ENCODE results near the gene XPA. TPM values are rescaled to one million over a fixed set of nuclear protein-coding genes. Genes with fewer than 3 reads are reported as not detected.

Gene XPA
- total RNA-seq, 2 donors from 2014 or later: 4.9 to 7.3 TPM

DNA sequence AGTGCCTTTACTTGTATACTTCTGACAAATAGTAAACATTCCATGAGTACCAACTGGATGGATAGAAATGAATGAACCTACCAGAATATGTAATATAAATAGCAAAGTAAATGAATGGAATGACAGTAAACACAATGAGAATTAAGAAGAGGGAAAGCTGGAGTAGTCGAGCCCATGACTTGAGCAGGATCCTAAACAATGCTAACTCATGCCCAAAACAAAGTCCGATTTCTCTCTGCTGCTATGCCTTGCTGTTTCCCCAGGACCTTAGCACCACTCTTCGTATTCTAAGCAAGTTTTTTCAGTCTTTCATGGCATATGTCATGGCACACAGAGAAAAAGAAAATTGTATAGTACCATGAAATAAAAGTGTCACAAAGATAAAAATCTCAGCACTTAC, 1.8 kb downstream of the XPA start:
- no peaks in the 10 kb centered on the region for H3K9me3 ChIP-seq (ENCODE audit: control insufficient read depth, low read length)
- Mint-ChIP-seq H3K27me3 (ENCODE audit: insufficient read depth) (peaks cover 4% of the 10 kb centered on the region), H3K36me3 (ENCODE audit: low read depth) (peaks cover 6% of the 10 kb centered on the region), H3K4me3 (no peak overlapping the region), H3K9me3 (no peaks in the 10 kb centered on the region), H3K27ac (no peak overlapping the region), H3K4me1 (peaks cover 31% of the 10 kb centered on the region)
- TF ChIP-seq, protein P1, sequence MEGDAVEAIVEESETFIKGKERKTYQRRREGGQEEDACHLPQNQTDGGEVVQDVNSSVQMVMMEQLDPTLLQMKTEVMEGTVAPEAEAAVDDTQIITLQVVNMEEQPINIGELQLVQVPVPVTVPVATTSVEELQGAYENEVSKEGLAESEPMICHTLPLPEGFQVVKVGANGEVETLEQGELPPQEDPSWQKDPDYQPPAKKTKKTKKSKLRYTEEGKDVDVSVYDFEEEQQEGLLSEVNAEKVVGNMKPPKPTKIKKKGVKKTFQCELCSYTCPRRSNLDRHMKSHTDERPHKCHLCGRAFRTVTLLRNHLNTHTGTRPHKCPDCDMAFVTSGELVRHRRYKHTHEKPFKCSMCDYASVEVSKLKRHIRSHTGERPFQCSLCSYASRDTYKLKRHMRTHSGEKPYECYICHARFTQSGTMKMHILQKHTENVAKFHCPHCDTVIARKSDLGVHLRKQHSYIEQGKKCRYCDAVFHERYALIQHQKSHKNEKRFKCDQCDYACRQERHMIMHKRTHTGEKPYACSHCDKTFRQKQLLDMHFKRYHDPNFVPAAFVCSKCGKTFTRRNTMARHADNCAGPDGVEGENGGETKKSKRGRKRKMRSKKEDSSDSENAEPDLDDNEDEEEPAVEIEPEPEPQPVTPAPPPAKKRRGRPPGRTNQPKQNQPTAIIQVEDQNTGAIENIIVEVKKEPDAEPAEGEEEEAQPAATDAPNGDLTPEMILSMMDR (conservative IDR thresholded peaks at IDR 0.05): no peak
- H3K9ac ChIP-seq (ENCODE audit: extremely low read depth, low read length, poor library complexity, severe bottlenecking): no peak overlapping the region
- 83 to 94% methylated on average over 3 of the region's 3 CpGs for WGBS, 2 experiments (ENCODE audit: insufficient coverage in 1 of 2, insufficient read length in 1 of 2)
- H3K36me3 ChIP-seq (ENCODE audit: control insufficient read depth, insufficient read depth, low read length): no peaks in the 10 kb centered on the region
- peaks cover 10% of the 10 kb centered on the region for H3K4me1 ChIP-seq (ENCODE audit: control insufficient read depth, insufficient read depth, low read length)
- H3K27me3 ChIP-seq (ENCODE audit: control insufficient read depth, insufficient read depth, low read length, poor library complexity, severe bottlenecking): no peaks in the 10 kb centered on the region
- no peak for DNase-seq
- H3K4me3 ChIP-seq (ENCODE audit: low read length): peak overlapping the region; percentile 91
- no peak overlapping the region for H3K27ac ChIP-seq (ENCODE audit: low read depth, low read length)

DNA sequence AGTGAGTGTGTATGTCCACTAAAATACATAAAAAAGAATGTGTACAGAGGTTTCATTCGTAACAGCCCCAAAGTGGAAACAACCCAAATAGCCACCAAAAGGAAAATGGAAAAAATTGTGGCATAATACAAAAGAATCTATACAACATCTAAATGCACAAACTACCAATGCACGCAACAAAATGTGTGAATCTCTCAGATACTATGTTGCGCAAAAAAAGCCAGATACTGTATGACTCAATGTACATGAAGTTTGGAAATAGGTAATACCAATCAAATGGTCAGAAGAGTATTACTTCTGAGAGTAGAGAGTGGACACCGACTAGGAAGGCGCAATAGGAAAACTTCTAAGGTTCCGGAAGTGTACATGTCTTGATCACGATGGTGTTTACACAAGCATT, 2.4 kb downstream of the XPA start:
- no peak overlapping the region for H3K27ac ChIP-seq (ENCODE audit: low read depth, low read length)
- no peak overlapping the region for H3K4me3 Mint-ChIP-seq
- no peaks in the 10 kb centered on the region for H3K9me3 ChIP-seq (ENCODE audit: control insufficient read depth, low read length)
- no peaks in the 10 kb centered on the region for H3K36me3 ChIP-seq (ENCODE audit: control insufficient read depth, insufficient read depth, low read length)
- peaks cover 26% of the 10 kb centered on the region for H3K4me1 Mint-ChIP-seq
- no peak overlapping the region for H3K27ac Mint-ChIP-seq
- no peaks in the 10 kb centered on the region for H3K27me3 ChIP-seq (ENCODE audit: control insufficient read depth, insufficient read depth, low read length, poor library complexity, severe bottlenecking)
- H3K4me1 ChIP-seq (ENCODE audit: control insufficient read depth, insufficient read depth, low read length): peaks cover 10% of the 10 kb centered on the region
- H3K27me3 Mint-ChIP-seq (ENCODE audit: insufficient read depth): peaks cover 2% of the 10 kb centered on the region
- H3K9ac ChIP-seq (ENCODE audit: extremely low read depth, low read length, poor library complexity, severe bottlenecking): no peak overlapping the region
- WGBS, 2 experiments (ENCODE audit: insufficient coverage in 1 of 2, insufficient read length in 1 of 2): 94 to 100% methylated on average over 3 to 7 of the region's 7 CpGs
- no peaks in the 10 kb centered on the region for H3K9me3 Mint-ChIP-seq
- DNase-seq: no peak
- no peak overlapping the region for H3K4me3 ChIP-seq (ENCODE audit: low read length)
- TF ChIP-seq, protein P1 (conservative IDR thresholded peaks at IDR 0.05): no peak
- H3K36me3 Mint-ChIP-seq (ENCODE audit: low read depth): peaks cover 11% of the 10 kb centered on the region

DNA sequence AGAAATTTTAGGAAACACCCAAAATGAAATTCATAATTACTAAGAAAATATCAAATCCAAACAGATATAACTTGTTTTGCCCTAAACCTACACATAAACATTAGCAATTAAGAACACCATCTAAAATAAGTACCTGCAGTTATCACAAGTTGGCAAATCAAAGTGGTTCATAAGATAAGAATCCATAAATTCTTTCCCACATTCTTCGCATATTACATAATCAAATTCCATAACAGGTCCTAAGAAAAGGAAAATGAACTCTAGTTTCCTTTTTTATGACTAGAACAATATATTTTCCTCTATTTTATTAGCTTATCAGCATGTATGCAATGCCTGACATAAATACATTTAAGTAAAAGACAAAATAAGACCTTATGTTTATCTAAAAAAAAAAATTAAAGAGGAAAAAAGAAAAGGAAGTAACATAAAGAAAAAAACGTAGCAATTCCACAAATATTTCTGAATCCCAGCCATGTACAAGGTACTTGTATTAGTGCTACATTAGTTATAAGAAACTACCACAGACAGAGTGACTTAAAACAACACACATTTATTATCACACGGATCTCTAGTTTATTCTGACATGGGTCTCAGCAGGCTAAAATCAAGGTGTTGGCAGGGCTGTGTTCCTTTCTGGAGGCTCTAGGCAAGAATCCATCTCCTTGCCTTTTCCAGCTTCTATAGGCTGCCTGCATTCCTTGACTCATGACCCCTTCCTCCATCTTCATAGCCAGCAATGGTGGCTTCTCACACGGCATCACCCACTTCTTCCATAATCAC, 7.5 kb downstream of the XPA start:
- H3K27me3 ChIP-seq (ENCODE audit: control insufficient read depth, insufficient read depth, low read length, poor library complexity, severe bottlenecking): no peaks in the 10 kb centered on the region
- DNase-seq: no peak
- H3K36me3 ChIP-seq (ENCODE audit: control insufficient read depth, insufficient read depth, low read length): peaks cover 30% of the 10 kb centered on the region
- peaks cover 4% of the 10 kb centered on the region for H3K4me1 ChIP-seq (ENCODE audit: control insufficient read depth, insufficient read depth, low read length)
- Mint-ChIP-seq H3K36me3 (ENCODE audit: low read depth) (peaks cover 23% of the 10 kb centered on the region), H3K27ac (no peak overlapping the region), H3K9me3 (no peaks in the 10 kb centered on the region), H3K4me3 (no peak overlapping the region), H3K4me1 (peaks cover 13% of the 10 kb centered on the region), H3K27me3 (ENCODE audit: insufficient read depth) (no peaks in the 10 kb centered on the region)
- no peak overlapping the region for H3K27ac ChIP-seq (ENCODE audit: low read depth, low read length)
- 54 to 62% methylated on average over 3 of the region's 4 CpGs for WGBS, 2 experiments (ENCODE audit: insufficient coverage in 1 of 2, insufficient read length in 1 of 2)
- TF ChIP-seq, protein P1 (conservative IDR thresholded peaks at IDR 0.05): no peak
- no peak overlapping the region for H3K9ac ChIP-seq (ENCODE audit: extremely low read depth, low read length, poor library complexity, severe bottlenecking)
- H3K4me3 ChIP-seq (ENCODE audit: low read length): no peak overlapping the region
- H3K9me3 ChIP-seq (ENCODE audit: control insufficient read depth, low read length): no peaks in the 10 kb centered on the region
